IMR-90 (cell line): ENCODE results near the gene EGF.

Experiments
- POLR2A ChIP-seq: IDR thresholded peaks from 2 replicates; pipeline ENCODE4 v1.6.1; 2012; ENCODE audit warnings: mild to moderate bottlenecking, low read depth, low read length
- RFX5 ChIP-seq: IDR thresholded peaks from 2 replicates; pipeline ENCODE4 v1.8.0; 2012; ENCODE audit warnings: low read depth, mild to moderate bottlenecking, low read length, moderate library complexity
- TF ChIP-seq, protein P1 (sequence below): fragments of 150-350 bp; IDR thresholded peaks from 2 replicates; pipeline ENCODE4 v1.6.1; 2017; ENCODE audit warnings: mild to moderate bottlenecking, antibody characterized with exemption, low read length, low read depth
- TF ChIP-seq, protein P2 (sequence below): conservative IDR thresholded peaks from 2 replicates; pipeline ENCODE4 v1.5.1; 2012; ENCODE audit warnings: mild to moderate bottlenecking, low read depth, low read length, improper control_type of control experiment

DNA sequence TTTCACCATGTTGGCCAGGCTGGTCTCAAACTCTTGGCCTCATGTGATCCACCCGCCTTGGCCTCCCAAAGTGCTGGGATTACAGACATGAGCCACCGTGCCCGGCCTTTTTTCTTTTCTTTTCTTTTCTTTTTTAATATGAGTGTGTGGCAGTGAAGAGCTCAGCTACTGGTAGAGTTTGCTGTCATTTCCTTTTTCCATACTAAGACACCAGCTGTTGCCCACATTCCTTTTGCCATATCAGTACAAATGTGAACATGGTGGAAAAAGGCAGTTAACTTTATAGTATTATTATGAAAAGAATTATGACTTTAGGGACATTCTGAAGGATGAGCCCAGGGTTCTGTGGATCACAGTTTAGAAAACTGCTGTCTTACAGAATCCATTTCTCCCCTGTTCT lies 69.8 kb downstream of the EGF start:
- TF ChIP-seq, protein P1, sequence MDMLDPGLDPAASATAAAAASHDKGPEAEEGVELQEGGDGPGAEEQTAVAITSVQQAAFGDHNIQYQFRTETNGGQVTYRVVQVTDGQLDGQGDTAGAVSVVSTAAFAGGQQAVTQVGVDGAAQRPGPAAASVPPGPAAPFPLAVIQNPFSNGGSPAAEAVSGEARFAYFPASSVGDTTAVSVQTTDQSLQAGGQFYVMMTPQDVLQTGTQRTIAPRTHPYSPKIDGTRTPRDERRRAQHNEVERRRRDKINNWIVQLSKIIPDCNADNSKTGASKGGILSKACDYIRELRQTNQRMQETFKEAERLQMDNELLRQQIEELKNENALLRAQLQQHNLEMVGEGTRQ = no peak
- no peak for TF ChIP-seq RFX5
- TF ChIP-seq, protein P2, sequence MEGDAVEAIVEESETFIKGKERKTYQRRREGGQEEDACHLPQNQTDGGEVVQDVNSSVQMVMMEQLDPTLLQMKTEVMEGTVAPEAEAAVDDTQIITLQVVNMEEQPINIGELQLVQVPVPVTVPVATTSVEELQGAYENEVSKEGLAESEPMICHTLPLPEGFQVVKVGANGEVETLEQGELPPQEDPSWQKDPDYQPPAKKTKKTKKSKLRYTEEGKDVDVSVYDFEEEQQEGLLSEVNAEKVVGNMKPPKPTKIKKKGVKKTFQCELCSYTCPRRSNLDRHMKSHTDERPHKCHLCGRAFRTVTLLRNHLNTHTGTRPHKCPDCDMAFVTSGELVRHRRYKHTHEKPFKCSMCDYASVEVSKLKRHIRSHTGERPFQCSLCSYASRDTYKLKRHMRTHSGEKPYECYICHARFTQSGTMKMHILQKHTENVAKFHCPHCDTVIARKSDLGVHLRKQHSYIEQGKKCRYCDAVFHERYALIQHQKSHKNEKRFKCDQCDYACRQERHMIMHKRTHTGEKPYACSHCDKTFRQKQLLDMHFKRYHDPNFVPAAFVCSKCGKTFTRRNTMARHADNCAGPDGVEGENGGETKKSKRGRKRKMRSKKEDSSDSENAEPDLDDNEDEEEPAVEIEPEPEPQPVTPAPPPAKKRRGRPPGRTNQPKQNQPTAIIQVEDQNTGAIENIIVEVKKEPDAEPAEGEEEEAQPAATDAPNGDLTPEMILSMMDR = no peak
- no peak for TF ChIP-seq POLR2A
